Measurements from ENCODE around the gene KRTAP22-2.
A peak's percentile ranks its signal among the peaks of the same experiment; 100 is the strongest.

Gene KRTAP22-2

DNA sequence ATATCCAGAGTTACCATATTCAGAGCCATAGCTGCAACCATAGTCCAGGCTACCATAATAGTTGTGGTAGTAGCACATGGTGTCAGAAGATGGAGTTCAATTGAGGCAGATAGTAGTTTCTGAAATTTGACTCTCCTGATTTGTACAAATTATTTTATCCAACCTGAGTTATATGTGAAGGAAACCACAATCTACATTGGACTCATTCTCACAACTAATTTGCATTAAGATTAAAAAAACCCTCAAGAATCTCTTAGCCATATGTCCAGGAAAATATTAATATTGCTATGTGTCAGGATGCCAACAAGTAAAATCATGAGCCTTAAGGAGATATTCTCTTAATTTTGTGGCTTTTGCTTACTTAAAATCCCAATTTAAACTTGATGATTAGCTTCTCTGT is at the start of gene KRTAP22-2:
Gene KRTAP22-2, minus strand, starts transcription at position 101 of the 400 bp plus-strand sequence.
- no peak for DNase-seq (ENCODE audit: low spot score)

GRCh38 chr21:30638686-30639085 is 48.5 kb upstream of the KRTAP22-2 start:
- DNase-seq (ENCODE audit: low spot score), result no peak
- FAIRE-seq, result no peak

More for the DNA sequence above, at the start of gene KRTAP22-2:
- no peak for FAIRE-seq

DNA sequence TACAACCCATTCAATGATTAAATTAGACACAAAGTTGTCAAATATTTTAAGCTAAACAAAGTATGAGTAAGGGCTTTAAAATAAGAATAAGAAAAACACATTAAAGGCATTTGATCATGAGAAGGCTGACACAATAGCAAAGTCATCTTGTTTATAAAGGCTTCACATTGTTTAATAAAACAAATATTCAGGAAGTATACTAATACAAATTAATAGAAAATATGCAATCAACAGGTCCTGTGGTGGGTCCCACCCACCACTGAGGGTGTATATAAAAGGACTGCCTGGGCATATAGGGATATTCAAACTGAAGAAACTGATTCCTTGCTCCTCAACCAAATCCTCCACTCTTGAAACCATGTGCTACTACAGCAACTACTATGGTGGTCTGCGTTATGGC is 44.7 kb upstream of the KRTAP22-2 start, which contains the start of gene KRTAP20-2:
Gene KRTAP20-2, plus strand, starts transcription at position 301 of the 400 bp plus-strand sequence. Its CDS starts 58 bp downstream, at position 359.
- no peak for FAIRE-seq
- DNase-seq (ENCODE audit: low spot score), result no peak

DNA sequence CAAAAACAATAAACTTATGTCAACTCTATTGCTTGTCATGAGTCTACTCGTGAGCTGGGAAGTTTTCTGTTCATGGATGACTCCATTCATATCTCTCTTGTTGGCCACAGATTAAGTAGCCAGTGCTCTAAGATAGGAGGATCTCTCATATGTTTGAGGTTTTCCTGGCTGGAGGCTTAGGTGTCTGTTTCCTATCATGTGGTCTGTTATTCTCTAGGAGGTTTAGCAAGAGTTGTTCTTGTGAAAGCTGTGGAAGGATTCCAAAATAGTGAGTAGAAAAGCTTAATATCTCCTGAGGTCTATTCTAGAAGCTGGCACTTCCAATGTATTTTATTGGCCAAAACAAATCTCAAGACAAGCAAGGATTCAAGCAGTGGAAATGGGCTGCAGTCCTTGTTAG is 39.0 kb upstream of the KRTAP22-2 start:
- DNase-seq (ENCODE audit: low spot score) (no peak), FAIRE-seq (no peak)

DNA sequence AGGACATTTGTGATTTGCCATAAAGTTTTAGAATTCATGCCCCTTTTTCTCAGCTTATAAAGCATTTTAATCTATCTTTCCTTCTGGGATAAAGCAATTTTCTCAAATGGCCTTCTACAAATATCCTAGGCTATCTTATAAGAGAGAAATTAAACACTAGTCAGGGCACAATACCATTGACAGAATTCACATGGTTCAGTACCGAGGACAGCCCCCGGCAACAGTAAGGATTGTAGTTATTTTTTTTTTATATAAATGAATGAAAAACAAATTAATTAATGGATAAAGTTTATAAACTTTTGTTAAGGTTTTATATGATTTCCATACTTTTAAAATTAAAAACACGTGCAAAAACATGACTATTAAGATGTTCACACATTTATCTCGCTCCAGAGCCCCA is 37.9 kb upstream of the KRTAP22-2 start:
- DNase-seq (ENCODE audit: low spot score), result no peak
- FAIRE-seq, result no peak

DNA sequence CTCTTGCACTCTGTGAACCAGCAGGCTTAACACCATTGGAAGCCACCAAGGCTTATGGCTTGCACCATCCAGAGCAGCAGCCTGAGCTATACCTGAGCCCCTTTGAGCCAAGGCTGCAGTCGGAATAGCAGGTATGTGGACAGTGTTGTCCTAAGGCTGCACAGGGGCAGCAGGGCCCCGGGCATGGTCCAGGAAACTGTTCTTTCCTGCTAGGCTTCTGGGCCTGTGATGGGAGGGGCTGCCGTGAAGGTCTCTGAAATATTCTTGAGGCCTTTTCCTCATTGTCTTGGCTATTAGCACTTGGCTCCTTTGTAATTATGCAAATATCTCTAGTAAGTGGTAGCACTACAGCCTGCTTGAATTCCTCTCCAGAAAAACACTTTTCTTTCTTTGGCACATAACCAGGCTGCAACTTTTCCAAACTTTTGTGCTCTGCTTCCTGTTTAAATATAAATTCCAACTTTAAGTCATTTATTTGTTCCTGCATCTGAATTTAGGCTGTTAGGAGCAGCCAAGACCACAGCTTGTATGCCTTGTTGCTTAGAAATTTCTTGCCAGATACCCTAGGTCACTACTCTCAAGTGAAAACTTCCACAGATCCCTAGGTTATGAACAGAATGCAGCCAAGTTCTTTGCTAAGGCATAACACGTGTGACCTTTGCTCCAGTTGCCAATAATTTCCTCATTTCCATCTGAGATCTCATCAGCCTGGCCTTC is 35.4 kb upstream of the KRTAP22-2 start:
- FAIRE-seq (no peak), DNase-seq (ENCODE audit: low spot score) (no peak)

GRCh38 chr21:30623362-30623761 is 33.2 kb upstream of the KRTAP22-2 start:
- DNase-seq (ENCODE audit: low spot score) (no peak), FAIRE-seq (peak; percentile 17)

- FAIRE-seq (no peak), DNase-seq (ENCODE audit: low spot score) (no peak)
Observed at GRCh38 chr21:30620522-30620921, 30.3 kb upstream of the KRTAP22-2 start, which contains the start of gene KRTAP20-4. Gene KRTAP20-4 (plus strand): TSS chr21:30620627.

GRCh38 chr21:30620080-30620479 is 29.9 kb upstream of the KRTAP22-2 start:
- DNase-seq (ENCODE audit: low spot score) (no peak), FAIRE-seq (no peak)

- DNase-seq (ENCODE audit: low spot score) (no peak), FAIRE-seq (peak; percentile 69)
Observed at GRCh38 chr21:30616125-30616524, 25.9 kb upstream of the KRTAP22-2 start, which contains the start of gene KRTAP20-1. Gene KRTAP20-1 (plus strand): TSS chr21:30616425. CDS start chr21:30616455, 30 bp downstream.

DNA sequence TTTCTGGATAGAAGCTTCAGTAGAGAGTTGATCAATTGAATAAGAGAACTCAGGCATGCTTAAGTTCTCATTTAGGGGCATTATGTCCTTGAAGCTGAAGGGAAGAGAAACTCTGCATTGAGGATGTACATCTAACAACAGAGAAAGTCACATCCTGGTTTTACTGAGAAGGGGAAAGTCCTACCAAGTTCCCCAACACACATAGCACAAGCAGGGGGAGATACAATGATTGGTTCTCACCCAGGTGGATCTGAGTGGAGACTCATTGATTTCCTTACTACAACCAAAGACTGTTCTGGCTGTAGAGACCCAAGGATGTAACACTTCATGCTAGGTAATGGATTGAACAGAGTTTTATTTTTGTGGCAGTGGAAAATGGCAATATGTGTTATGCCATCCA is 25.0 kb upstream of the KRTAP22-2 start:
- DNase-seq (ENCODE audit: low spot score) (no peak), FAIRE-seq (no peak)

DNA sequence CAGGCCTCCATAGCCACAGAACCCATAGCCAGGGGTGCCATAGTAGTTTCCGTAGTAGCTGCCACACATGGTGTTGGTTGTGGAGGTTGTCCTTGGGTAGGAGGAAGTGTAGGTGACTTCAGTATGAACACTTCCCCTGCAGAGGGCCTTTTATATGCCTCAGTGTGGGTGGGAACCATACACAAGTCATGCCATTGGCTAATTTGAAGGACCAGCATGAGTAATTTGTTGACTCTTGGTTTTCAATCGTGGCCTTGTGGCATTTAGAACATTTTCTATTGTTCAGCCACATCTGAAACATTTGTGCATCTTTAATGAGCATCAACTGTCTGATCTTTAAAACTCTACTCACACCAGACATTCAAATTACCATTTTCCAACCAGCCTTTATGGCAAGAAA is 23.6 kb upstream of the KRTAP22-2 start, which contains the start of gene KRTAP6-1:
Gene KRTAP6-1, minus strand, starts transcription at position 95 of the 400 bp plus-strand sequence. Its CDS starts 26 bp downstream, at position 69.
- DNase-seq (ENCODE audit: low spot score), result no peak
- FAIRE-seq, result no peak

- FAIRE-seq, result peak; percentile 32
Observed at GRCh38 chr21:30612132-30612531, 21.9 kb upstream of the KRTAP22-2 start.

DNA sequence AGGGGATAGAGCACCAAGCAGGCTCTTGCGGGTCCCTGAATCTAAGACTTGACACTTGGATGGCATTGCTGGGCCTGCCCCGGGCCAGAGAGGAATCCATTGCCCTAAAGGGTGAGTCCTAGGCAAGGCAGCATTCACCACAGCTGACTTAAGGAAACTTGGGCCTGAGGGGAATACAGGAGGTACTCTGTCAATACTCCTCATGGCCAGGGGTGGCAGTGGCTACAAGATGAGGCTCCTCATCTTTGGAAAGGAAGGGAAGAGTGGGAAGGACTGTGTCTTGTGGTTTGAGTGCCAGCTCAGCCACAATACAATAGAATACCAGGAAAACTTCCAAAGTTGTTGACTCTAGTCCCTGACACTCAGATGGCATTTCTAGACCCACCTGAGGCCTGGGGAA is 15.8 kb upstream of the KRTAP22-2 start:
- FAIRE-seq (no peak), DNase-seq (ENCODE audit: low spot score) (no peak)

More at GRCh38 chr21:30612132-30612531, 21.9 kb upstream of the KRTAP22-2 start:
- no peak for DNase-seq (ENCODE audit: low spot score)

DNA sequence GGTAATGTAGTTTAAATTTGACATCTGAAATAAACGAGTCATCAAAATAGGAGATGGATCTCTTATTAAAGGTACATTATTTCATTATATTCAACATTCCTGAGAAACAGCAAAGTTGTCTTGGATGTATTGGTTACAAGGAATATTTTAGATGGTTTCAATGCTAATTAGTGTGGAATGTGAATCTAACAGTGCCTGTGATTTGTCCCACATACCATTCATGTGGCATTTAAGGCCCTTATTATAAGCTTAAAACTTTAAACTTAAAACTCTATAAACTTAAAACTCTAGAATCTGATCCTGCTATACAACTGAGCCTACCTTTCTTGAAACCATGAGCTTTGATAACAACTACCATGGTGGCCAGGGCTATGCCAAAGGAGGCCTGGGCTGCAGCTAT is 10.6 kb upstream of the KRTAP22-2 start, which contains the start of gene KRTAP22-1:
Gene KRTAP22-1, plus strand, starts transcription at position 301 of the 400 bp plus-strand sequence.
- DNase-seq (ENCODE audit: low spot score), result no peak
- FAIRE-seq, result no peak

DNA sequence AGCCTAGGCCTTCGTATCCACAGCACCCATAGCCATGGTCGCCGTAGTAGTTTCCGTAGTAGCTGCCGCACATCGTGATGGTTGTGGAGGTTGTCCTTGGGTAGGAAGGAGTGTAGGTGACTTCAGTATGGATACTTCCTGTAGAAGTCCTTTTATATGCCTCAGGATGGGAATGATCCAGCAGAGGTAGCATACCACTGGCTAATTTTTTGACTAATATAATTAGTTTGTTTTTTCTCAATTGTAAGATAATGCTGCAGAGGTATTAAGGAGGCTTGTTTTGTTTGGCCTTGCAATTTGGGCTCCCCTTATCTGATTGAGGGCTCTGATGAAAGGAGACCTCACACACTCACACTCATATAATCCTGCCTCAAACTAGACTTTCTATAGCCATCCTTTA is 8.6 kb upstream of the KRTAP22-2 start, which contains the start of gene KRTAP6-2:
Gene KRTAP6-2, minus strand, starts transcription at position 101 of the 400 bp plus-strand sequence. Its CDS starts 28 bp downstream, at position 73.
- no peak for DNase-seq (ENCODE audit: low spot score)
- peak; percentile 40 for FAIRE-seq

- DNase-seq (ENCODE audit: low spot score), result no peak
- no peak for FAIRE-seq
Observed at GRCh38 chr21:30592140-30592539, 1.9 kb upstream of the KRTAP22-2 start, which contains the start of gene KRTAP6-3. Gene KRTAP6-3 (plus strand): TSS chr21:30592440. CDS start chr21:30592446, 6 bp downstream.

DNA sequence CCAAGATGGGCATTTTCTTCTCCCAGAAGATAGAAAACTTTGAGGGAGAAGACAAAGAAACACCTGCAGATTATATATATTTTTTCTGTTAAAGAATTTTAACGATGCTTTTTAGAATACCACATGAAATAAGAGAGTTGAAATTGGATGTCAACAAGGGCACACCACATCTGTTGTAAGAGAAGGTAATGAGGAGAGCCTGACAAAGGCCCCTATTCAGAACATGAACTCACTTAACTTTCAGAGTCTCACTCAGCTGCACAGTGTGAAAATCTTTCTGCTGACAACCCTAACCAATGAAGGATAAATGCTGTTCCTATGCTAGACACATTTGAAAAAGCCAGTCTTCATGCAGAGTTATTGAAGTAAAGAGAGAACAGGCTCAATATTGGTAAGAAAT is 7.3 kb downstream of the KRTAP22-2 start:
- DNase-seq (ENCODE audit: low spot score), result no peak
- no peak for FAIRE-seq

GRCh38 chr21:30580132-30580531 is 10.1 kb downstream of the KRTAP22-2 start:
- FAIRE-seq, result no peak

DNA sequence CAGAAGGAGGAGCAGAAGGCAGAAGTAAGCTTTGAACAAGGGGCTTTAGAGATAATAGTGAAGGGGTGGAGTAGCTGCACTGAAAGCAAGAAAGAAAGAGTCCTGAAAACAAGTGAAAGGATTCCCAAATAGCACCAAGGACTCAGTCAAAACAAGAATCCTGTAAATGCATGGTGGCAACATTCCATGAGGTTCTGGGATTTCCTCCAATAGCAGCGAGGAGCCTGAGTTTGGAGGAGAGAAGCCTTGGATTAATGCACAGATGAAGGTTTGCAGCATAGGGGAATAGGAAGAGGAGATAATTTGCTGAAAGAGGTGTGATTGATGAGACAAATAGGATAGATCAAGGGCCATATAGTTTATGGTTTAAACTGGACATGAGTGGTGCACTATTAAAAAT is 10.9 kb downstream of the KRTAP22-2 start:
- FAIRE-seq (no peak), DNase-seq (ENCODE audit: low spot score) (no peak)

More at GRCh38 chr21:30580132-30580531, 10.1 kb downstream of the KRTAP22-2 start:
- no peak for DNase-seq (ENCODE audit: low spot score)

GRCh38 chr21:30577766-30578165 is 12.4 kb downstream of the KRTAP22-2 start:
- no peak for DNase-seq (ENCODE audit: low spot score)
- no peak for FAIRE-seq

GRCh38 chr21:30567617-30568016 is 22.6 kb downstream of the KRTAP22-2 start:
- no peak for FAIRE-seq
- DNase-seq (ENCODE audit: low spot score), result no peak
